SK-N-SH (cell line): ENCODE data around the gene SEMA6C. TPM values are rescaled to one million over a fixed set of nuclear protein-coding genes. Genes with fewer than 3 reads are reported as not detected.

ENCODE experiments used
- CTCF ChIA-PET: fragments of 300-600, 350-600 bp; formaldehyde crosslinking; extraction: SDS; loops from one replicate; lab custom pipeline; 2021; lab: Yijun Ruan, JAX
- POLR2A ChIA-PET: fragments of 350-600 bp; sonication (Branson Sonifier 250); formaldehyde crosslinking; extraction: SDS; loops from one replicate; lab custom pipeline; 2020; ENCODE audit warnings: antibody characterized with exemption, inconsistent platforms; lab: Yijun Ruan, JAX
- DNase-seq: peaks from one replicate; pipeline ENCODE4 v3.0.0; 2012
- H2AFZ ChIP-seq: fragments of 200-600 bp; sonication (generic); 2 replicates; pipeline ENCODE4 v1.8.1; 2016; ENCODE audit warnings: antibody characterized with exemption, mild to moderate bottlenecking, low read depth
- H3F3A ChIP-seq: fragments of 200-600 bp; sonication (generic); replicated peaks from 2 replicates; pipeline ENCODE3; 2016; ENCODE audit warnings: antibody characterized with exemption, mild to moderate bottlenecking; ENCODE audit not compliant: insufficient read depth
- H3K27ac ChIP-seq, 2 experiments: fragments of 200-500 bp in 1 of 2; fragments of 200-600 bp in 1 of 2; sonication (Bioruptor generic) in 1 of 2; sonication (generic), shearing (Covaris generic) in 1 of 2; 2 replicates each; pipeline versions ENCODE4 v1.5.1 to v1.6.1; 2014 to 2016; ENCODE audit warnings: low read depth in 2 of 2, inconsistent platforms in 1 of 2, low read length in 1 of 2, mild to moderate bottlenecking in 1 of 2, mixed read lengths in 1 of 2
- H3K27me3 ChIP-seq: fragments of 200-600 bp; sonication (generic), shearing (Covaris generic); 2 replicates; pipeline ENCODE4 v1.6.1; 2016; ENCODE audit warnings: mixed run types; ENCODE audit not compliant: insufficient read depth
- H3K36me3 ChIP-seq, 2 experiments: fragments of 200-500 bp in 1 of 2; fragments of 200-600 bp in 1 of 2; sonication (Bioruptor generic) in 1 of 2; sonication (generic) in 1 of 2; replicated peaks in 1 of 2; 2 replicates each; pipeline versions ENCODE3 to v1.5.1; 2014 to 2016; ENCODE audit warnings: low read length in 1 of 2, mild to moderate bottlenecking in 1 of 2; ENCODE audit not compliant: insufficient read depth in 2 of 2, control insufficient read depth in 1 of 2
- H3K4me1 ChIP-seq, 2 experiments: fragments of 200-500 bp in 1 of 2; fragments of 200-600 bp in 1 of 2; sonication (Bioruptor generic) in 1 of 2; sonication (generic), shearing (Covaris generic) in 1 of 2; 2 replicates each; pipeline versions ENCODE4 v1.5.1 to v1.6.1; 2014 to 2016; ENCODE audit warnings: low read depth in 1 of 2, low read length in 1 of 2, mixed run types in 1 of 2; ENCODE audit not compliant: insufficient read depth in 2 of 2, control insufficient read depth in 1 of 2
- H3K4me2 ChIP-seq: fragments of 200-600 bp; sonication (generic), shearing (Covaris generic); 2 replicates; pipeline ENCODE4 v1.6.1; 2017; ENCODE audit warnings: mixed run types
- H3K4me3 ChIP-seq, 2 experiments: fragments of 200-500 bp in 1 of 2; fragments of 200-600 bp in 1 of 2; sonication (Bioruptor generic) in 1 of 2; sonication (generic), shearing (Covaris generic) in 1 of 2; 2 replicates each; pipeline versions ENCODE4 v1.5.1 to v1.8.1; 2014 to 2016; ENCODE audit warnings: low read depth in 2 of 2, inconsistent platforms in 1 of 2, low read length in 1 of 2, mild to moderate bottlenecking in 1 of 2, mixed read lengths in 1 of 2, moderate library complexity in 1 of 2
- H3K79me2 ChIP-seq: fragments of 200-600 bp; sonication (generic); 2 replicates; pipeline ENCODE4 v1.8.1; 2017; ENCODE audit warnings: mild to moderate bottlenecking; ENCODE audit not compliant: insufficient read depth
- H3K9ac ChIP-seq: fragments of 200-600 bp; sonication (generic); 2 replicates; pipeline ENCODE4 v1.6.1; 2017; ENCODE audit warnings: mixed run types
- H3K9me2 ChIP-seq: fragments of 200-600 bp; sonication (generic); 2 replicates; pipeline ENCODE4 v1.6.1; 2017; ENCODE audit warnings: mixed run types
- H3K9me3 ChIP-seq: fragments of 200-600 bp; sonication (generic); 2 replicates; pipeline ENCODE4 v1.6.1; 2017; ENCODE audit warnings: mixed run types, mild to moderate bottlenecking, moderate library complexity
- H4K20me1 ChIP-seq: fragments of 200-600 bp; sonication (generic); 2 replicates; pipeline ENCODE4 v1.6.1; 2017; ENCODE audit warnings: mild to moderate bottlenecking, mixed run types; ENCODE audit not compliant: insufficient read depth
- CHD2 ChIP-seq: fragments of 150-350 bp; IDR thresholded peaks from 2 replicates; pipeline ENCODE4 v1.6.1; 2018; ENCODE audit warnings: low read length; ENCODE audit not compliant: partially characterized antibody
- CTCF ChIP-seq: fragments of 200-600 bp; sonication (generic); IDR thresholded peaks from 2 replicates; pipeline ENCODE4 v1.6.1; 2017; ENCODE audit warnings: antibody characterized with exemption, mild to moderate bottlenecking, moderate library complexity
- EZH2phosphoT487 ChIP-seq: fragments of 200-600 bp; sonication (generic); IDR thresholded peaks from 2 replicates; pipeline ENCODE4 v1.6.1; 2017; ENCODE audit warnings: low read depth, mixed run types, mild to moderate bottlenecking, antibody characterized with exemption, moderate library complexity, borderline replicate concordance
- FOXJ3 ChIP-seq: sonication (generic); formaldehyde crosslinking; IDR thresholded peaks from 2 replicates; pipeline ENCODE4 v1.5.1; 2020; ENCODE audit warnings: mild to moderate bottlenecking, missing genetic modification reagents
- FOXM1 ChIP-seq: IDR thresholded peaks from 2 replicates; pipeline ENCODE4 v1.4.0; 2012; ENCODE audit warnings: low read depth, mild to moderate bottlenecking
- IRF3 ChIP-seq: fragments of 150-350 bp; IDR thresholded peaks from 2 replicates; pipeline ENCODE4 v1.6.1; 2016; ENCODE audit warnings: mild to moderate bottlenecking, low read depth, low read length
- JUND ChIP-seq: IDR thresholded peaks from 2 replicates; pipeline ENCODE4 v1.4.0; 2012
- MAX ChIP-seq: IDR thresholded peaks from 2 replicates; pipeline ENCODE4 v1.4.0; 2012; ENCODE audit warnings: low read depth
- MEF2A ChIP-seq: IDR thresholded peaks from 2 replicates; pipeline ENCODE4 v1.4.0; 2012; ENCODE audit warnings: low read depth, borderline replicate concordance
- NFIC ChIP-seq: IDR thresholded peaks from 2 replicates; pipeline ENCODE4 v1.4.0; 2012; ENCODE audit warnings: borderline replicate concordance
- NRF1 ChIP-seq: IDR thresholded peaks from 2 replicates; pipeline ENCODE4 v1.6.1; 2012; ENCODE audit warnings: low read depth, mild to moderate bottlenecking, low read length
- RAD21 ChIP-seq: IDR thresholded peaks from 2 replicates; pipeline ENCODE4 v1.6.1; 2012; ENCODE audit warnings: mild to moderate bottlenecking, low read length
- REST ChIP-seq: IDR thresholded peaks from 2 replicates; pipeline ENCODE4 v1.6.1; 2012; ENCODE audit warnings: mild to moderate bottlenecking, low read depth, low read length, moderate library complexity
- RFX5 ChIP-seq: IDR thresholded peaks from 2 replicates; pipeline ENCODE4 v1.6.1; 2012; ENCODE audit warnings: mild to moderate bottlenecking, improper control_type of control experiment, low read length
- RXRA ChIP-seq: IDR thresholded peaks from 2 replicates; pipeline ENCODE4 v1.4.0; 2012; ENCODE audit warnings: low read depth, mild to moderate bottlenecking, borderline replicate concordance
- SMC3 ChIP-seq: IDR thresholded peaks from 2 replicates; pipeline ENCODE4 v1.6.1; 2012; ENCODE audit warnings: low read depth, low read length, improper control_type of control experiment
- TAF1 ChIP-seq: IDR thresholded peaks from 2 replicates; pipeline ENCODE4 v1.6.1; 2012; ENCODE audit warnings: low read depth, mild to moderate bottlenecking, low read length, moderate library complexity, borderline replicate concordance
- USF1 ChIP-seq: IDR thresholded peaks from 2 replicates; pipeline ENCODE4 v1.4.0; 2012; ENCODE audit warnings: low read depth, borderline replicate concordance
- USF2 ChIP-seq: fragments of 150-350 bp; IDR thresholded peaks from 2 replicates; pipeline ENCODE4 v1.6.1; 2017; ENCODE audit warnings: antibody characterized with exemption, low read length, low read depth, borderline replicate concordance
- WGBS: methylation state at CpG from one replicate; pipeline ENCODE4 v1.1.6; 2017; ENCODE audit warnings: low lambda C conversion rate; 5-methylcytosine and 5-hydroxymethylcytosine counted together
- polyA plus RNA-seq, 3 experiments: library from polyadenylated mRNA; depleted of rRNA; stranded (reverse); fragments of >200 nt; gene quantifications; 2 replicates each; pipeline ENCODE4 v1.2.3, GENCODE V29; 2012

The SEMA6C gene
- polyA plus RNA-seq, 1 of the 3 experiments (the other 2 are of a cell fraction) = 4.0 TPM

GRCh38 chr1:151106894-151107293 lies 39.5 kb downstream of the SEMA6C start:
- TF ChIP-seq RXRA = peak; percentile 34; the same call in 1 of the 2 replicates
- no peak for TF ChIP-seq FOXJ3 (CRISPR knock-in tag)
- TF ChIP-seq, all 33 proteins: peak for 1
- CTCF ChIA-PET = interaction anchor here (1.7 kb wide), 1 partner anchor 50 kb away, joined by 5 read pairs; the partner anchor contains the start of gene TNFAIP8L2

GRCh38 chr1:151104630-151105029 lies 41.8 kb downstream of the SEMA6C start:
- no peaks in the 10 kb centered on the region for H3K79me2 ChIP-seq
- ChIA-PET CTCF (interaction anchor here (0.8 to 9.3 kb wide), 4 partner anchors 9 to 147 kb away, joined by 3 to 113 read pairs (median 4); partner anchors contain the start of gene TNFAIP8L2), POLR2A (no interaction called here)
- no peak for TF ChIP-seq USF1
- no peak for TF ChIP-seq NRF1
- TF ChIP-seq RFX5 = no peak
- no peak for TF ChIP-seq IRF3
- TF ChIP-seq MEF2A = no peak
- no peak for TF ChIP-seq MAX
- TF ChIP-seq TAF1 = no peak
- no peak for TF ChIP-seq FOXM1
- no peak for TF ChIP-seq RAD21
- no peak for TF ChIP-seq RXRA
- no peak for TF ChIP-seq CTCF
- TF ChIP-seq JUND = no peak
- no peak for TF ChIP-seq FOXJ3 (CRISPR knock-in tag)
- no peak for TF ChIP-seq REST
- no peak for TF ChIP-seq USF2
- no peak for TF ChIP-seq CHD2
- TF ChIP-seq EZH2phosphoT487 = no peak
- TF ChIP-seq NFIC = no peak
- no peak for TF ChIP-seq SMC3

More at GRCh38 chr1:151106894-151107293, 39.5 kb downstream of the SEMA6C start:
- no peaks in the 10 kb centered on the region for H3K27me3 ChIP-seq
- H3F3A ChIP-seq = no peaks in the 10 kb centered on the region
- H2AFZ ChIP-seq = peak overlapping the region; percentile 68; the same call in 1 of the 2 replicates
- no peaks in the 10 kb centered on the region for H4K20me1 ChIP-seq
- DNase-seq = no peak
- H3K9me3 ChIP-seq = no peaks in the 10 kb centered on the region
- POLR2A ChIA-PET = no interaction called here
- 57% methylated on average over 2 of the region's 2 CpGs for WGBS
- H3K4me1 ChIP-seq = peaks cover 0 to 7% of the 10 kb centered on the region in 2 experiments; a peak in 2 of 4 replicates
- H3K4me3 ChIP-seq = no peak overlapping the region
- H3K9ac ChIP-seq = no peak overlapping the region
- peak overlapping the region; percentile 29; the same call in 1 of the 2 replicates for H3K4me2 ChIP-seq
- no peaks in the 10 kb centered on the region for H3K9me2 ChIP-seq
- peak overlapping the region in 1 of 2 experiments; percentile 48; a peak in 2 of 4 replicates for H3K27ac ChIP-seq
- no peaks in the 10 kb centered on the region for H3K79me2 ChIP-seq
- H3K36me3 ChIP-seq = no peaks in the 10 kb centered on the region

More at GRCh38 chr1:151104630-151105029, 41.8 kb downstream of the SEMA6C start:
- no peaks in the 10 kb centered on the region for H4K20me1 ChIP-seq
- no peak overlapping the region for H2AFZ ChIP-seq
- H3K9me3 ChIP-seq = no peaks in the 10 kb centered on the region
- no peak overlapping the region for H3K4me3 ChIP-seq
- no peak for DNase-seq
- no peaks in the 10 kb centered on the region for H3F3A ChIP-seq
- H3K36me3 ChIP-seq = no peaks in the 10 kb centered on the region
- H3K9me2 ChIP-seq = no peaks in the 10 kb centered on the region
- peaks cover 0 to 7% of the 10 kb centered on the region in 2 experiments; a peak in 2 of 4 replicates for H3K4me1 ChIP-seq
- H3K9ac ChIP-seq = no peak overlapping the region
- H3K4me2 ChIP-seq = no peak overlapping the region
- H3K27me3 ChIP-seq = no peaks in the 10 kb centered on the region
- H3K27ac ChIP-seq = no peak overlapping the region
